Stomach (tissue), 9 donors: Measurements from ENCODE around the gene MRPS18C. TPM values are rescaled to one million over a fixed set of nuclear protein-coding genes. Genes with fewer than 3 reads are reported as not detected.
"Not testable (repeated sequence)": the region's sequence is repeated elsewhere in the genome, so short reads cannot be mapped to it uniquely, and the experiment has no call there.

Source experiments
- DNase-seq, 2 donors: peaks; one replicate each; pipeline versions ENCODE4 v3.0.0 to v3.0.0-alpha.2; 2013 to 2019
- H3K27ac ChIP-seq, 5 donors: fragments of 200-600 bp in 4 of 5; sonication (generic) in 4 of 5; one replicate each; pipeline ENCODE4 v1.5.1; 2013 to 2019; ENCODE audit warnings: mild to moderate bottlenecking in 1 of 5, moderate library complexity in 1 of 5
- H3K27me3 ChIP-seq, 3 donors: fragments of 200-600 bp; sonication (generic); one replicate each; pipeline ENCODE4 v1.5.1; 2017 to 2019; ENCODE audit warnings: mixed run types in 1 of 3
- H3K36me3 ChIP-seq, 4 donors: fragments of 200-600 bp; sonication (generic); 1 replicate in 3 of 4; 2 replicates in 1 of 4; pipeline ENCODE4 v1.5.1; 2016 to 2019
- H3K4me1 ChIP-seq, 4 donors: fragments of 200-600 bp; sonication (generic); one replicate each; pipeline ENCODE4 v1.5.1; 2016 to 2019
- H3K4me3 ChIP-seq, 4 donors: fragments of 200-600 bp; sonication (generic) in 3 of 4; one replicate each; pipeline ENCODE4 v1.5.1; 2016 to 2019; ENCODE audit warnings: mild to moderate bottlenecking in 1 of 4
- H3K9me3 ChIP-seq, 4 donors: fragments of 200-600 bp; sonication (generic); one replicate each; pipeline ENCODE4 v1.5.1; 2016 to 2019
- EP300 ChIP-seq: sonication (generic); formaldehyde crosslinking; IDR thresholded peaks from one replicate; pipeline ENCODE4 v1.6.1; 2017; ENCODE audit warnings: antibody characterized with exemption
- POLR2A ChIP-seq, 4 donors: fragments of 450-650 bp; IDR thresholded peaks; one replicate each; pipeline ENCODE4 v1.6.1; 2016; ENCODE audit warnings: antibody characterized with exemption in 4 of 4, control low read depth in 2 of 4, mild to moderate bottlenecking in 1 of 4, moderate library complexity in 1 of 4
- POLR2AphosphoS5 ChIP-seq, 3 donors: sonication (generic); formaldehyde crosslinking; IDR thresholded peaks; one replicate each; pipeline ENCODE4 v1.6.1; 2016; ENCODE audit warnings: antibody characterized with exemption in 3 of 3
- WGBS, 5 donors: extraction: QIAGEN DNeasy Blood & Tissue Kit in 3 of 5; methylation state at CpG; one replicate each; pipeline versions ENCODE4 v1.1.5 to v1.1.7; 2013 to 2018; 5-methylcytosine and 5-hydroxymethylcytosine counted together
- intact Hi-C: fragments of 100-400 bp; cut with DNase I; formaldehyde crosslinking; loops from one replicate; pipeline ENCODE4 v1.15.1; 2023; ENCODE audit warnings: low total_unique reads
- polyA plus RNA-seq, 3 donors: library from polyadenylated mRNA; stranded (reverse); fragments of 200-250 nt; gene quantifications; one replicate each; pipeline ENCODE4 v1.2.3, GENCODE V29; 2013
- total RNA-seq, 5 donors: library from RNA; depleted of rRNA; stranded (reverse); fragments of >200 nt; gene quantifications; one replicate each; pipeline versions ENCODE4 v1.1.0 to v1.2.3, GENCODE V29; 2014 to 2016
- TF ChIP-seq, protein P1 (sequence below), 7 experiments: fragments of 450-650 bp in 4 of 7; fragments of 200-600 bp in 3 of 7; sonication (generic) in 3 of 7; IDR thresholded peaks; one replicate each; pipeline ENCODE4 v1.5.1; 2016 to 2019; ENCODE audit warnings: antibody characterized with exemption in 7 of 7, control low read depth in 2 of 7, mild to moderate bottlenecking in 1 of 7
- donor health status: healthy with polysubstance abuse.
- donor health status: Bipolar disorder and iron deficiency.
- donor health status: healthy.

MRPS18C gene
- total and polyA plus RNA-seq, 8 donors, result 4.3 to 63.6 (median 25.0) TPM

DNA sequence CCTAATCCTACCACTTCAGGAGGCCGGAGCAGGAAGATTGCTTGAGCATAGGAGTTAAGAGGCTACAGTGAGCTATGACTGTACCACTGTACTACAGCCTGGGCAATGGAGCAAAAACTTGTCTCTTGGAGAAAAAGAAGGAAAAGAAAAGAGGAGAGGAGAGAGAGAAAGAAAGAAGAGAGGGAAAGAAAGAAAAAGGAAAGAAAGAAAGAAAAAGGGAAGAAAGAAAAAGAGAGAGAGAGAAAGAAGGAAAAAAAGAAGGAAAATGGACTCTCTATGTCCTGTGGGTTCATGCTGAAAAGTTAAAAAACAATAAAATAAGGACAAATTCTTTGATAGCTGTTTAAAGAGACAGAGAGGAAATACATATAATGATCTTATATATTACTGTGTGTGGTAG lies 42.3 kb downstream of the MRPS18C start:
- H3K9me3 ChIP-seq, result no peaks in the 10 kb centered on the region
- no peaks in the 10 kb centered on the region for H3K27me3 ChIP-seq
- intact Hi-C loops, result no loop called here
- no peaks in the 10 kb centered on the region for H3K36me3 ChIP-seq
- H3K4me3 ChIP-seq, result no peak overlapping the region
- no peak for TF ChIP-seq POLR2A (IDR thresholded peaks at IDR 0.05)
- TF ChIP-seq EP300, result no peak
- TF ChIP-seq POLR2AphosphoS5 (IDR thresholded peaks at IDR 0.05), result no peak
- no peak overlapping the region for H3K27ac ChIP-seq
- 86 to 100% (median 94%) methylated on average over 1 of the region's 1 CpG for WGBS, 5 donors
- DNase-seq, result no peak
- H3K4me1 ChIP-seq, result no peaks in the 10 kb centered on the region

DNA sequence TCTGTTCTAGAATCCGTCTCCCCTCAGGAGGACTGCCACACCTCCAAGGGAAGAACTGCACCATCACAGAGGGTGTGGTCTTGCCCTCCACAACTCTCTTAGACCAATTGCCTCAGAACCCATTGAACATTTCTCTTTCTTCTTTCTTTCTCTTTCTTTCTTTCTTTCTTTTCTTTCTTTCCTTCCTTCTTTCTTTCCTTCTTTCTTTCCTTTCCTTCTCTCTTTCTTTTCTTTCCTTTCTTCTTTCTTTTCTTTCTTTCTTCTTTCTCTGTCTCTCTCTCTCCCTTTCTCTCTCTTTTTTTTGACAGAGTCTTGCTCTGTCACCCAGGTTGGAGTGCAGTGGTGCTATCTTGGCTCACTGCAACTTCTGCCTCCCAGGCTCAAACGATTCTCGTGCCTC lies 45.8 kb downstream of the MRPS18C start:
- H3K9me3 ChIP-seq, H3K27ac ChIP-seq, H3K4me1 ChIP-seq, H3K4me3 ChIP-seq, intact Hi-C loops, H3K36me3 ChIP-seq, DNase-seq, H3K27me3 ChIP-seq: not testable (repeated sequence)
- WGBS, 5 donors, result 89 to 95% (median 91%) methylated on average over 3 of the region's 3 CpGs

DNA sequence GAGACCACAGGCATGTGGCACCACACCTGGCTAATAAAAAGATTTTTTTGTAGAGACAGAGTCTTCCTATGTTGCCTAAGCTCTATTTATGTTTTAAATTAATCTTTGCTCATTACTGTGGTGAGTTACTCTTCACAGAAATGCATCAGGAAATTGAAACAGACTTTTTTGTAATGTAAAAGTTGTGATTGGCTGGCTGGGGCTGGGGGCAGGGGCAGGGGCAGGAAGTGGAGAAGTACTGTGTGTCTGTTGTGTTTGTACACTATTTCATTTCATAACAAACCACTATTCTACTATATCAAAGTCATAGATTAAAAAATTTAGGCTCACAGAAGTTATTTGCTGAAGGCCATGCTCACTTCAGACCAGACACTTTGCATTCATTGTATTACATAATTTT lies 48.1 kb downstream of the MRPS18C start:
- no peaks in the 10 kb centered on the region for H3K4me1 ChIP-seq
- H3K4me3 ChIP-seq, result no peak overlapping the region
- intact Hi-C loops, result no loop called here
- no peaks in the 10 kb centered on the region for H3K9me3 ChIP-seq
- TF ChIP-seq EP300 (no peak), POLR2A (IDR thresholded peaks at IDR 0.05) (no peak), POLR2AphosphoS5 (IDR thresholded peaks at IDR 0.05) (no peak)
- TF ChIP-seq, protein P1, sequence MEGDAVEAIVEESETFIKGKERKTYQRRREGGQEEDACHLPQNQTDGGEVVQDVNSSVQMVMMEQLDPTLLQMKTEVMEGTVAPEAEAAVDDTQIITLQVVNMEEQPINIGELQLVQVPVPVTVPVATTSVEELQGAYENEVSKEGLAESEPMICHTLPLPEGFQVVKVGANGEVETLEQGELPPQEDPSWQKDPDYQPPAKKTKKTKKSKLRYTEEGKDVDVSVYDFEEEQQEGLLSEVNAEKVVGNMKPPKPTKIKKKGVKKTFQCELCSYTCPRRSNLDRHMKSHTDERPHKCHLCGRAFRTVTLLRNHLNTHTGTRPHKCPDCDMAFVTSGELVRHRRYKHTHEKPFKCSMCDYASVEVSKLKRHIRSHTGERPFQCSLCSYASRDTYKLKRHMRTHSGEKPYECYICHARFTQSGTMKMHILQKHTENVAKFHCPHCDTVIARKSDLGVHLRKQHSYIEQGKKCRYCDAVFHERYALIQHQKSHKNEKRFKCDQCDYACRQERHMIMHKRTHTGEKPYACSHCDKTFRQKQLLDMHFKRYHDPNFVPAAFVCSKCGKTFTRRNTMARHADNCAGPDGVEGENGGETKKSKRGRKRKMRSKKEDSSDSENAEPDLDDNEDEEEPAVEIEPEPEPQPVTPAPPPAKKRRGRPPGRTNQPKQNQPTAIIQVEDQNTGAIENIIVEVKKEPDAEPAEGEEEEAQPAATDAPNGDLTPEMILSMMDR (IDR thresholded peaks at IDR 0.05), result no peak
- no peaks in the 10 kb centered on the region for H3K36me3 ChIP-seq
- no peaks in the 10 kb centered on the region for H3K27me3 ChIP-seq
- no peak for DNase-seq
- H3K27ac ChIP-seq, result no peak overlapping the region

DNA sequence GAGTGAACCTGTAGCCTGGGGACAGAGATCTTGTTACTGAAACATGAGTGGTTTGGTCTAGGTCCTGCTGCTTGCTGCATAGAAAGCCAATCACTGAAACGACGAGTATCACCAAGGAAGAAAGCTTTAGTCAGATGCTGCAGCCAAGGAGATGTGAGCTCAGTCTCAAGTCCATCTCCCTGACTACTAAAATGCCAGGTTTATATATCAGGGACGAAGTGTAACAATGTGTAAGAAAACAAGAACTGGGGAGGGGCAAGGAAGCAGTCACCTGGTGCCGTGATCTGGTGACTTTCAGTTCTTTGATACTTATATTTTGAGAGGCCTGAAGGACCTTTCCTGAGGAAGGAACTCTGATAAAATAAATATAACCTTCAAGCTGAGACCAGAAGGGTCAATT lies 48.6 kb downstream of the MRPS18C start:
- Histone ChIP-seq H3K4me1 (no peaks in the 10 kb centered on the region), H3K9me3 (no peaks in the 10 kb centered on the region), H3K27me3 (no peaks in the 10 kb centered on the region), H3K4me3 (no peak overlapping the region), H3K27ac (no peak overlapping the region), H3K36me3 (no peaks in the 10 kb centered on the region)
- peak in 1 of 2 donors; percentile 11 for DNase-seq
- TF ChIP-seq POLR2A (IDR thresholded peaks at IDR 0.05), result no peak
- TF ChIP-seq, protein P1 (IDR thresholded peaks at IDR 0.05), result no peak
- TF ChIP-seq POLR2AphosphoS5 (IDR thresholded peaks at IDR 0.05), result no peak
- no peak for TF ChIP-seq EP300
- WGBS, 5 donors, result 26 to 53% (median 41%) methylated on average over 4 of the region's 4 CpGs
- intact Hi-C loops, result no loop called here

DNA sequence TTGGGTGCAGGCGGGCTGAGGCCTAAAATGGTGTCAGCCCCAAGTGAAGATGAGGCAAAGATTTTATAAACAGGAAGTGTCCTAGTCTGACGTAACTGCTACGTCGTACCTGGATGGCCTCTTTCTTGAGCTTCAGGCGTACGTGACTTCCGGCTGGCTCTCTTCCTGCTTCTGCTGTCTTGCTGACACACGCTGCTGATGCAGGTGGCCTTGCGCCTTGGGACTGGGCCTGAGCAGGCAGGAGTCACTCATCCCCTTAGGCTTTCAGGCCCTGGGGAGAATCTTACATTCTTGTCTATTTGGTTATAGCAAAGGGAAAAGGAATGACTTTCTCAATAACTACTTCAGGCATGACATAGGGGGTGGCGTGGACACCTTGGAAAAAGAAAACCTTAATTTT lies 49.1 kb downstream of the MRPS18C start:
- no peaks in the 10 kb centered on the region for H3K27me3 ChIP-seq
- TF ChIP-seq, protein P1 (IDR thresholded peaks at IDR 0.05), result no peak
- no peak for TF ChIP-seq POLR2A (IDR thresholded peaks at IDR 0.05)
- no peak for TF ChIP-seq POLR2AphosphoS5 (IDR thresholded peaks at IDR 0.05)
- no peak for TF ChIP-seq EP300
- H3K4me1 ChIP-seq, result no peaks in the 10 kb centered on the region
- no peaks in the 10 kb centered on the region for H3K9me3 ChIP-seq
- H3K4me3 ChIP-seq, result no peak overlapping the region
- 86 to 94% (median 92%) methylated on average over 10 of the region's 10 CpGs for WGBS, 5 donors
- H3K36me3 ChIP-seq, result no peaks in the 10 kb centered on the region
- DNase-seq, result no peak
- H3K27ac ChIP-seq, result no peak overlapping the region
- intact Hi-C loops, result loop anchor here (5.0 kb wide), 1 partner anchor 137 kb away; no protein-coding TSS in a partner anchor
